HG03039 (cell line): ENCODE data around the gene XRCC4.

ENCODE experiments used
- ATAC-seq: cut with Tn5 transposase; IDR thresholded peaks from one replicate; pipeline ENCODE4 v1.9.1; 2021; ENCODE audit warnings: mild to moderate bottlenecking, moderate library complexity; ENCODE audit not compliant: unreplicated experiment

The XRCC4 gene

GRCh38 chr5:83069096-83069799 is 8.1 kb upstream of the XRCC4 start:
- no peak for ATAC-seq

- no peak for ATAC-seq
These were observed 5.9 kb upstream of the XRCC4 start for GRCh38 chr5:83071286-83072051.

GRCh38 chr5:83072966-83073365 is 4.4 kb upstream of the XRCC4 start:
- ATAC-seq: no peak

- ATAC-seq: peak; percentile 3
These were observed 415 bp downstream of the XRCC4 start for GRCh38 chr5:83077662-83078261.

DNA sequence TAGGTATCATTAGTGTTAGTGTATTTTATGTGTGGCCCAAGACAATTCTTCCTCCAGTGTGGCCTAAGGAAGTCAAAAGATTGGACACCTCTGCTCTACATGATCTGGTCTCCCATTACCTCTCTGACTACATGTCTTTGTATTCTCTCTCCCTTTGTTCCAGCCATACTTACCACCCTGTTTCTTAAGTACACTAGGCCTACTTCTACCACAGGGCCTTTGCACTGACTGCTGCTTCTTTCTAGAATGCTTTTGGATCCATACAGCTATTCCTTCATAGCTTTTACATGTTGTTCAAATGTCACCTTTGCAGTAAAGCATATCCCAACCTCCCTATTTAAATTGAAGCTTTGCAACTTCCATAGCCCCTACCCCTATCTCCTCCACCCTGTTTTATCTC is 5.4 kb downstream of the XRCC4 start:
- ATAC-seq: no peak

- no peak for ATAC-seq
These were observed 7.0 kb downstream of the XRCC4 start for GRCh38 chr5:83084336-83084735.

DNA sequence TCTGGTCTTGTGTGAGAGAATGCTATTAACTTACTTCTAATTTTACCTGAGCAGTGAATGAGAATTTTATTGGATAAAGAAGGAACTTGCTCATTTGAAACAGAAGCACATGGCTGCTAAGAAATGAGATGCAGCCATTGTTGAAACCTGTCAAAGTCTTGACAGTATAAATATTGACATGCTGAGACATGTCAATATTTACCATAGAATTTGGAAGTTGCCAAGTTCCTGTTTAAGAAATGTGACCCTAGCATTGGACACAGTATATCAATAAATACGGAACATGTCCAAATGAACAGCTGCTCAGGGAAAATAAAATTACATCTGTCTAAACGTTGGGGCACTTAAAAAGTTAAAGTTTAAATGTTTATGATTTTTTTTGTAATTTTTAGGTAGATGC is 7.8 kb downstream of the XRCC4 start:
- ATAC-seq: no peak

DNA sequence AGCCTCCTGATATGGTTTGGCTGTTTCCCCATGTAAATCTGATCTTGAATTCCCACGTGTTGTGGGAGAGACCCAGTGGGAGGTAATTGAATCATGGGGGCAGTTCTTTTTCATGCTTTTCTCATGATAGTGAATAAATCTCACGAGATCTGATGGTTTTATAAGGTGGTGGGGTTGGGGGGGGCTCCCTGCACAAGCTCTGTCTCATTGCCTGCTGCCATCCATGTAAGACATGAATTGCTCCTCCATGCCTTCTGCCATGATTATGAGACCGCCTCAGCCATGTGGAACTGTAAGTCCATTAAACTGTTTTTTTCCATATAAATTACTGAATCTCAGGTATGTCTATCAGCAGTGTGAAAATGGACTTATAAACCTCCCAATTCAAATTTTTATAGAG is 12.8 kb downstream of the XRCC4 start:
- ATAC-seq: no peak

GRCh38 chr5:83092619-83093018 is 15.3 kb downstream of the XRCC4 start:
- ATAC-seq: no peak

GRCh38 chr5:83093692-83094091 is 16.3 kb downstream of the XRCC4 start:
- no peak for ATAC-seq

DNA sequence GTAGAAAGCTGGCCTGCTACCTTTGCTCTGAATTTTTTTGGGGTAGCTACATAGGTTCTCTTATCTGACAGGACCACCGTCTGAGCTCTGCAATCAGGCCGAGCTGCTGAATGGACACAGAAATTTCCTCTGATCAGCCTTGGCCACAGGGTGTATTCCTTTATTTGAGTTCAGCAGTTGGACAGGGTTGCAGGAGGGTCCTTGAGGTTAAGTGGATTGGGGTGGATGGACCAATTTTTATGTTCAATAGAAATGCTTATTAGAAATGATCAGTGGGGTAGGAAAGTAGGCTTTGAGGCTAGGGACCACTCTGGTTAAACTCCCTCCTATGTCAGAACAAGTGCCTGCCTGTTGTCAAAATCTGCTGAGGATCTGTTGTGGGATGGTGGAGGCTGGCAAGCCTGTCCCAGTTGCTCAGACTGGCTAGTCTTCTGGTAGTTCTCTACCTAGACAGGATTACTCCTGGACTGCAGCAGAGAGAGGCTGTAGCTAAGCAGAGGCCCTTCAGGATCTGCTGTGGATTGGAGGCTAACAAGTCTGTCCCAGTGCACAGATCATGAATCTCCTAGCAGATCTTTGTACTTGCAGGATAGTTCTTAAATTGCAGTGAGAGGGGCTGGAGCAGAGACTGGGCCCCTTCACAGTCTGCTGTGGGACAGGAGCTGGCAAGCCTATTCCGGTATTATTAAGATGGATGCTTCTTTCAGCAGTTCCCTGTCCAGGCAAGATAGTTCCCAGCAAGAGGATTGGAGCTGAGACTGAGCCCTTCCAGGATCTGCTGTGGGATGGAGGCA is 18.0 kb downstream of the XRCC4 start:
- ATAC-seq: no peak

GRCh38 chr5:83095957-83096539 is 18.7 kb downstream of the XRCC4 start:
- ATAC-seq: no peak

GRCh38 chr5:83096660-83097339 is 19.5 kb downstream of the XRCC4 start:
- ATAC-seq: no peak

GRCh38 chr5:83097689-83098231 is 20.4 kb downstream of the XRCC4 start:
- no peak for ATAC-seq

GRCh38 chr5:83099001-83099400 is 21.7 kb downstream of the XRCC4 start:
- ATAC-seq: no peak

GRCh38 chr5:83099445-83099844 is 22.1 kb downstream of the XRCC4 start:
- no peak for ATAC-seq

- no peak for ATAC-seq
These were observed 24.2 kb downstream of the XRCC4 start for GRCh38 chr5:83101514-83101913.

- ATAC-seq: no peak
These were observed 25.1 kb downstream of the XRCC4 start for GRCh38 chr5:83102364-83102980.

GRCh38 chr5:83104021-83104420 is 26.7 kb downstream of the XRCC4 start:
- ATAC-seq: no peak
